HPDE6-E6E7 (cell line): ENCODE measurements around the gene KCNS3.

Experiments used
- DNase-seq: peaks from one replicate; pipeline ENCODE4 v3.0.0; 2011; ENCODE audit warnings: missing footprints; ENCODE audit errors: extremely low spot score

KCNS3 gene, protein sequence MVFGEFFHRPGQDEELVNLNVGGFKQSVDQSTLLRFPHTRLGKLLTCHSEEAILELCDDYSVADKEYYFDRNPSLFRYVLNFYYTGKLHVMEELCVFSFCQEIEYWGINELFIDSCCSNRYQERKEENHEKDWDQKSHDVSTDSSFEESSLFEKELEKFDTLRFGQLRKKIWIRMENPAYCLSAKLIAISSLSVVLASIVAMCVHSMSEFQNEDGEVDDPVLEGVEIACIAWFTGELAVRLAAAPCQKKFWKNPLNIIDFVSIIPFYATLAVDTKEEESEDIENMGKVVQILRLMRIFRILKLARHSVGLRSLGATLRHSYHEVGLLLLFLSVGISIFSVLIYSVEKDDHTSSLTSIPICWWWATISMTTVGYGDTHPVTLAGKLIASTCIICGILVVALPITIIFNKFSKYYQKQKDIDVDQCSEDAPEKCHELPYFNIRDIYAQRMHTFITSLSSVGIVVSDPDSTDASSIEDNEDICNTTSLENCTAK

DNA sequence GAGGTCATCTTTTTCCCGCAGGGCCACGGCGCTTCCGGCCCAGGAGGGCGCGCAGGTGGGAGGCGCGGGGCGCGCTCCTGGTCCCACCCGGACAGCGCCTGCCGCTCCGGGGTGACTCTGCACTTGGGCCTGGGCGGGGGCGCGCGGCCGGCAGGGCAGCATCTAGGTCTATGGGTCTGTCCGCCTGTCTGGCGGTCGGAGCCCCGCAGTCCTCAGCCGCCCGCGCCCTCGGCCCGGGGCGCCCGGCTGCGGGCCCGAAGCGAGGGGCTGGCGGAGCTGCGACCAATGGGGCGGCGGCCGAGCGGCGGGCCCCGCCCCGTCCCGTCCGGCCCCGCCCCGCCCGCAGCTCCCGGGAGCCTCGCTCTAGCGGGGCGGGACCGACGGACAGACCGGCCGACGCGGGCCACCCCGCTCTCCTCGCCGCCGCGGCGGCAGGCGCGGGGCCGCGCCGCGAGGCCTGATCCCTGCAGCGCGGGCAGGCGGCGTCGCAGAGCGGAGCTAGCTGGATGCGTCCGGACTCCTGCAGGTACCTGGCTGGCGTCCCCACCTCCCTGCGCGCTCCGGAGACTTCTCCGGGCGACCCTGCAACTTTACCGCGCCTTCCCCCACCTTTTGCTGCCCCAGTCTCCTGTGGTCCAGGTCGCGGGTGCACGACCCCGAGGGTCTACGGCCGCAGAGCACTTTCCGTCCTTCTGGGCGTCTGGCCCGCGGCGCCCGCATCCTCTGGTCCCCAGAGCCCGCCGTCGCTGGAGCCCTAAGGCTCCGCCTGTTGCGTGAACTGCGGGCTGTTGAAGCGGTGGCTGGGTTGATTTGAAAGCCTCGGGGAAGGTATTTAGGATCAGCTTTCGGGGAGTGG, at the start of gene KCNS3:
TSS of gene KCNS3 (plus strand) at position 387 of the 856 bp plus-strand sequence. CDS start 52,342 bp downstream, outside the sequence.
- DNase-seq: peak; percentile 33

DNA sequence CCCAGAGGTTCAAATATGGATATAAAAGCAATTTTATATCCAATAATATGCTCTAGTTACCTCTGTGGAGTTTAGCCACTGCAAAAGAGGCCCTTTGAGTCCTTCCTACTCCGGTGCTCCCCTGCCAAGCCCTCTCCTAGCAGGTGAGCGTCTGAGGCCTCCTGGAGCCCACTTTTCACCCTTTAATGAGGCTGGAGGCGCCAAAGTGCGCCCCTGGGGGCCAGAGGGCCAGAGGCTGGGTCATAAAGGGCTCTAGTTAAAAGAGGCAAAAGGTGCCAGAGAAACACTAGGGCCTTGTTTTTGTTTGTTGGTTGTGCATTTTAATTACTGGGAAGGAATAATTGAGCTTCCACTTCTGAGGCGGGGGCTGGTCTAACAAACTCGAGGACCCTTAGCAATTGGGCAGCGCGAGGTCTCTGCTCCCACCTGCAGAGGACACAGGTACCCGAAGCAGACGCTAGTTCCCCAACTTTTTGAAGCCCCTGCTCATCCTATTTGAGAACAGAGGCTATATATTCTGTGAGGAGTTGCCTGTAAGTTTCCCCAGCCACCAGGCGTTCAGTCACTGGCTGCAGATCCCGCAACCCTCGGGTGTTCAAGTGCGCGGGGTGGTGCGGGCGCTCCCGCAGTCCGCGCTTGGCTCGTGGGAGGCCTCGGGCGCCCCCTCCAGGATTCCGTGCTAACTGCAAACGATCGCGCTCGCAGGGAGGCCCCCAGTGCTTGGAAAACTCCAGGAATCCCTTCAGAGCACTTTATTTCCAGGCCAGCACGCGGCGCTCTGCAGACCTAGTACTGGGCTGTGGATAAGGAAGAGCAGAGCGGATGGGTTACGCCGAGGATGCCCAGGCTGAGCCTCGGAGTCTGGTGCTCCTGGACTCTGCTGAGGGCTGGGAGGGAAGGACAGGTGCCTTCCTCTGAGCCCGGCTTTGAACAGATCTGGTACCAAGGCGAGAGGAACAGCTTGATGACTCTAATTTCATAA, 48.1 kb upstream of the KCNS3 start:
- DNase-seq: peak; percentile 76

DNA sequence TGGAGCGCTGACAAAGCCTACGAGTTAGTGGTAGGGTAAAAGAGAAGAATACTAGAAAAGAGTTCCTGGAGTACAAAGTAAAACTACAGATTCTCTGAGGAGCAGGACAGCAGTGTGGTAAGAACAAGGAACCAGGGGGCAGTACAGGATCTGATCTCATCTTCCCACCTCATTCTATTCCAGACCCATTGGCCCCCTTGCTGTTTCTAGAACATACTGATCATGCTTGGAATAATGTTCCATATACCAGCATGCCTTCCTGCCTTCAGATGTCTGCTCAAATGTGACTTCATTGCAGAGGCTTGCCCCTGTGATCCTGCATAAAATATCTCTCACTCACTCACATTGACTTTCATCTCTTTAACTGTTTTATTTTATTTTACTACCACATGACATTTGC, 43.0 kb upstream of the KCNS3 start:
- DNase-seq: no peak

DNA sequence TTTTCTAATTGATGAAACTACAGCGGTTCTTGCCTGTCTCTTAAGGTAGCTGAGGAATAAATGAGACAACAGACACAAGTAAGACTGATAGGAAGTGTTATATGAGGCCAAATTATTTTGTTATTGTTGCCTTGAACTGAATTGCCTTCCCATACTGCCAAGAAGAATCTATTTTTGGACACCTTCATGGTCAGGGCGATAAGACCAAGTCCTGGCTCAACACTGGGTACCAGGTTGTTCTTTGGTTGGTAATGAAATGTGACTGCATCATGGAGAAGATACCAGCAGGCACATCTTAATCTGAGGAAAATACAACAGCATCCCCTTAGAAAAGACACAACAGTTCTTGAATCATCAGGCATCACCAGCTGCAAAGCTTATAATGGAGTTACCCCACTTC, 38.5 kb upstream of the KCNS3 start:
- no peak for DNase-seq

DNA sequence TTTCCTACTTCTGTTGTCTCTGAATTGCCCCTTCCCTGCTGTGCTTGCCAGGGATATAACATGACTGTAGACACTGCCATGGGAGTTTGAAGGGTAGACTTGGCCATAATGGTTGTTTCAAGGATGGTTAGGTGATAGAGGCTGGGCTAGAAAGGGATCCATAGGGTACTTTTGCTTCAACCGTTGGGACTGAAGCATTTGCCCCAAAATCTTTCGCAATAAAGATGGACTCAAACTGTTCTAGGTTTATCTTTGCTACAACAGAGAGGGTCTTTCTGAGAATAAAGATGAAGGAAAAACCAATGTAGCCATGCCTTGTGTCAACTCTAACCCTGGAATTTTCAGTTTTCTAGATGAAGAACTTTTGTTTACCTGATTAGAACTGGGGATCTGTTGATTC, 35.0 kb upstream of the KCNS3 start:
- DNase-seq: no peak

DNA sequence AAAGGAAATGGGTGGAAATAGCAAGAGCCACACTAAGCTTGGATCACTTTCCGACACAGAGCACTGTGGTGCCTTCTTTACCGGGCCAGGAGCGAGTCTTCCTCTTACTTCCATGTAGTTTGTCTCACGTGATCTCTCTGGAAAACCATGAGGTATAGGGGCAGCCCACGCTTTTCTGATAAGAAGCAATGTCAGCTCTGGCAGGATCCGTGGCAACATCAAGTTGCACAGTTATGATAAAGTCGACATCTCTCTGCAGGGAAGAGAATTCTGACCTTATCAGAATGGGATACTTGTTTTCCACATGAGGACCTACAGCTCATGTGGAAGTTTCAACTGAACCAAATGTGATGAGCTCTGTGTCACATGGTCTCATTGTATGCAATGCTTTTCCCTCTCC, 32.7 kb upstream of the KCNS3 start:
- no peak for DNase-seq

DNA sequence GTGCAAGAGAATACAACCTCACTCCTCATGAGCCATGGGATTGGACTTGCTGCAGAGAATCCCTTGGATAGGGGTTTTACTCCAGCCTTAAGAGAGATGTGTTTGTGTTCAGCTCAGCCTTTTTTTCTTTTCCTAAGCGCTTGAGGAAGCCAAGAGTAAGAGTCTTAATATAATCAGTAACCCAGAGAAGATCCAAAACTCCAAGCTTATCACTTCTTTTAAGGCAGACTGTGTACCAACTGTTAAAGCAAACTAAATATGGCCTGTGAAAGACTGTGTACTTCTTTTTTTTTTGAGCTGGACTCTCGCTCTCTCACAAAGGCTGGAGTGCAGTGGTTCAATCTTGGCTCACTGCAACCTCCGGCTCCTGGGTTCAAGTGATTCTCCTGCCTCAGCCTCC, 31.8 kb upstream of the KCNS3 start:
- DNase-seq: no peak

DNA sequence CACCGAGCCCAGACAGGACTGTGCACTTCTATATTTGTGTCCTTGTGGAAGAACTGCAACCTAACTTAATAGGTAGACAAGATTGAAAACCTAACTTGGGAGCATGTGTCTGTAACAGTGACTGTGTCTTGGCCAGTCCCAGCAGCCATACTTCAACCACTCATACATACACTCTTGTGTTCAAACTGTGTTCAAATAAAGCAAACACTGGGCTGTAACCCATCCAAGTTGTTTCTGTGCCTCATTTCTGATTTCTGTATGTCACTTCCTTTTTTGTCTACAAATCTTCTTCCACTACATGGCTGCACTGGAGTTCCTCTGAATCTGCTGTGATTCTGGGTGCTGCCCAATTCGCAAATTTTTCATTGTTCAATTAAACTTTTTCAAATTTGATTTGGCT, 31.2 kb upstream of the KCNS3 start:
- no peak for DNase-seq

DNA sequence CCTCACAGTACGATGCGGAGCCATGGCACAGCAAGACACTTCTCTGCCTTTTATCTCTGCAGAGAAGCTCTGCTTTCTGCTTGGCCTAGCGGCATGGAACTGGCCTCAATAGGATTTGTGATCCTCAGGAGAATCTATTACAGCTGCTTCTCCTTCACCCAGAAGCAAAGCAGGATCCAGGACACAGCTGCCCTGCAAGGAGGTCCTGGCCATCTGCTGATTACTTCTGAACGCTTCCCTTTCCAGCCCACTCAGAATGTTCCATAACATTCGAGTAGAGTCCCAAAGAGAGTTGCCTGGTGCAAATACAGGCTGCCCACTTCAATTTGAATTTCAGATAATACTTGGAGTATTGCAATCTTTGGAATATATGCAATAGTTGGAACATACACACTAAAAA, 29.2 kb upstream of the KCNS3 start:
- DNase-seq: no peak

DNA sequence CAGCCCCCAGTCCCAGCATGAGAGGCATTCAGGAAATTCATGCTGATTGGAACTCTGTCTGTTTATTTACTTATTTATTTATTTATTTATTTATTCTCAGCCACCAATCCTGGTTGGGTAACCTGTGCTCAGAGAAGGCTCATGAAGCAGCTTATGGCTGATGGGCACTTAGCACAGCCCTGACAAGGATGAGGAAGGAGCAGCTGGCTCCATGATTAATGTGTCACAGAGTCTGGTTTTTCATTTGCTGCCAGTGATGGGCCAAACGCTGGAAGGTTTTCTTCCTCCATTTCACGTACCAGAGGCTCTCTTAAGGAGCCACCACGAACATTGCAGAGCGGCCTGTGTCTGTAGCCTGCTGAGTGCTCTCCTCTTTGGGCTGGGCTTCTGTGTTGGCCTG, 28.3 kb upstream of the KCNS3 start:
- DNase-seq: no peak

DNA sequence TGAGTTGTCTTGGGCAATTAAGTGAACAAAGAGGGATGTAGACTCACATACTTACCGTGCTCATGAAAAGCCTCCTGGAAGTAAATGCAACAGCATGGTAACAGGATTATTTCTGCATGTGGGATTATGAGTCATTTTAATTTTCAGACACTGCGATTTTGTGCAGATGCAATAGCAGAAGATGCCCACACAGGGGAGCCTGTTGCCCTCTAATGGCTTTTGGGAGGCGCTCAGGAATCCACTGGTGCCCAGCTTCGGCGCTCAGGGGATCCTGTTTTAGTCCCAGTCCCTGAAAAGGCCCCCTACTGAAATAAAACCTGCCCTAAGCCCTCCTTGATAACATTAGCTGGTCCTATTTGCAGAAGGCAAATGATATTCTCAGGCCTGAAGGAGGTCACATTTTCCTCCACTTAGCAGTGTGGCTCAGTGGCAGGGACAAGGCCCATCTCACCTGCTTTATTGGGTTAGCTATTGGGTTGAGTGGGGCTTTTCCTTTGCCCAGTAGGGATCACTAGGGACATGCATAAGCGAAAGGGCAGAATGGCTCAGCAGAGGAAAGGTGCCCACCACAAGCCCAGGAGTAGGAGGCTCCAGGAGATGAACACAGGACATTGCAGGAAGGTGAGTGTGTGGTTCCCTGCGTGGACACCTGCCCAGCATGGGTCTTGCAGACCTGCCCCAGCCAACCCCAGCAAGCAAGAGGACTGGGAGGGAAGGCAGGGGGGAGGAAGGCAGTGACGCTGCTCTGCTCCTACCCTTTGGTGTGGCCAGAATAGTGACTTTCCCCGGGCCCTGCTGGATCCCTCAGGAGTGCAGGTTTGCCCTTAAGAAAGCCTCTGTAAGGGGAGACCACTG, 26.5 kb upstream of the KCNS3 start:
- peak; percentile 52 for DNase-seq

DNA sequence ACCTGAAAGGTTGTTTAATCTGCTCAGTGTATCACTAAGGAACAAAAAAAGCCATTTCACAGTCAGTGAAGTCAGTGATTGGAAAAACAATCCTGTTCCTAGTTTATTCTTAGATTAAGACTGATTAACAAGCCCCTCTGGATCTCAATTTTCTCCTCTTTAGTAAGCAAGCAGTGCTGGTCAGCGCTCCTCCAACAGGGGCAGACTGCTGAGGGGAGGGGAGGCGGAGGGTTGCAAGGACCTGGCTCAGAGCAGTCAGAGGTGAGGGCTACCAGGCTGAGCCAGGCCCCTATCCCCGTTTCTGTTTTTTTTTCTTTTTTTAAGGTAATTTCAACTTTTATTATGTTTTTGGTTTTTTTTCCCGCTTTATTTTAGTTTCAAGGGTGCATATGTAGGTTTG, 24.7 kb upstream of the KCNS3 start:
- no peak for DNase-seq

DNA sequence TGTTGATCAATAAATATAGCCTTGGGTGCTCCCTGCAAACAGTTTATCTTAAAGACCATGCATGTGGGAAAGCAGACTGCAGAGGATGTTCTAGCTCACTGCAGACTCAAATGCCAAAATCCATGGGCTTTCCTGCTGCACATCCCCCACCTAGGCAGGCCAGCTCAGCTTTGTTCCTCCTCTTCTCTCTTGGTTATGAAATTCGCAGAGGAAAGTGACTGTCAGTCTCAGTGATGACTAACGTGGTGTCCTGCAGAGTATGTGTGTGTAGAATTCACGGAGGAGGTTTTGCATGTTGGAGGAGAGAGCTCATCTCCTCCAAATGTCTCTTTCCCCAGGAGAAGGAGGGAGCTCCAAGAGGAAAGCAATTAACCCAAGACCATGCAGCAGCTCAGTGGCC, 21.4 kb upstream of the KCNS3 start:
- DNase-seq: no peak

DNA sequence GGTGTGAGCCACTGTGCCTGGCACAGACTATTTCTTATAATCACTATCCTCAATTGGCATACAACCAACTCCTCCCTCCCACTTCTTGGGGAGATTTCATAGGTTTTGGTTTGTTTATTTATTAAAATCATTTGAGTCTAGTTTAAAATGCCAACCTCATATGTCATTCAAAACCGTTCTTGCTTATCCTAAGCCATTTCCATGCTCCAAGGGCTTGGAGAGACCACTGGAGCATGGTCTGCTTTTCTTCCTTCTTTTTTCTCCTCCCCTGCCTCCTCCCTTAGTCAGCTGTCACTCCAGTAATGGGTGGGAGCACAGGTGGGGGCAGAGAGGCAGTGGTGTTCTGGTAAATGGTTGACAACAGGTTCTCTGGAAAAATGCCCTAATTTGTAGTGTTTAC, 20.4 kb upstream of the KCNS3 start:
- DNase-seq: no peak

DNA sequence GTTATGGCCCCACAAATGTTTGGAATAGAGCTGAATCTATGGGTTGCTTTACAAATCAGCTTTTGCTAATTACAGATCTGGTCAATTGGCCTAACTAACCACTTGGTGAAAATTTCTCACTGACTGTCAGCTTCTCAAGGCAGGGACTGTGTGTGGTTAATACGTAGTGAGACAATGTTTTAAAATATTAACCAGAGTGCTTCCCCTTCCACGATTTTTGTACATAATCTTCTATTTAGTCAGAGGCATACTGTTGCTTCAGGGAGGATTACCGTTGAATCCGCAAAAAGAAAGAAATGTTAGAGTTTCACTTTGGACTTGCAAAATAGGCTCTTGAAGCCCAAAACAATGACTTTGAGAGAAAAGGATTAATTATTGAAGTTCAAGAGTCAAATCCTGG, 14.9 kb upstream of the KCNS3 start:
- no peak for DNase-seq

DNA sequence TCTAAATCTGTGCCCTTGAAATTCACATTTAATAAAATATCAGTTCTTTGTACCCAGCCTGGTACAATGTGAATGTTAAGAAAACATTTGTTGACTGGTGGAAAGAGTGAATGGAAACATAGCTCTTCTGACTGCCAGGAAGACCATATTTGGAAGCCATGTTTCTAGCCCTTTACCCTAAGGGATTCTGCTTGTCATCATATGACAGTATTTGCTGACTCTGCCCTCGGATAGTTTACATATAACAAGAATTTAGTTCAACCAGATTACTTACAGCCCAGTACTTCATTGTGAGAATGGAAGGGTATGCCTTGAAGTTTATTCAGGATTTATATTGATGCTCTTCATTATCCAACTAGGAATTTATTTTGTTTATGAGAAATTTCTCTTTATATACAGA, 13.8 kb upstream of the KCNS3 start:
- DNase-seq: no peak

DNA sequence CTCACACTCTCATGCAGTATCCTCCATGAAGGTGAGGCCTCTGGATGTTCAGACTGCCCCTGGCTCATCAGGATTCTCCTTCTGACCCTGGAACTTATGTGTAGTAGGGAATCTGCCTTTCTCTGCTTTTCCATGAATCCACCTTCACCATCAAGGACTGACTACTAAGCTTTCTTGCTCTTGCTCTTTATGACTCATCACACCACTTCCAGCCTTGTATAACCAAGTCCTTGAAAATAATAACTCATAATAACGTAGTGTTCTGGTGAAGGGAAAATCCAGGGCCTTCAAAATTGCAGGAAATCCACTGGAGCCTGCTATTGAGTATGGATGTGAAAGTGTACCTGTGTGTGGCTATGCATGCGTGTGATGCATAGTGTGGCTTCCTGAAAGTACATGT, 11.3 kb upstream of the KCNS3 start:
- DNase-seq: no peak

DNA sequence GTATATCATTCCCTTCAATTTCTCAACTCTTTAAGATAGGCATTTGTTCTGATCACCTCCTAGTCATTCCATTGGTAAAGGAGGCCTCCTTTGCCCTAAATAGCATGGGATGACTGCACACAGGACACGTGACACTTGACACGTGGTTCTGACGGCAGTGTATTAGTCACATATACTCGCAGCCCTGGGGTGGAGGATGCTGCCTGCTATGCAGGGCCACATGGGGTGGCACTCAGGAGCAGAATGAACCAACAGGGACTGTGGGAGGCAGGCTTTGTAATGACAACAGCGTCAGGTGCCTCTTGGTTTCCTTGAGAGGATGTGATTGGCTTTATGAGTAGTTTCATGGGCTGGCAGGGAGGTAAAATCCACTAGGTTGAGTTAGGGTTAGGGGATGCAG, 9.3 kb upstream of the KCNS3 start:
- DNase-seq: peak; percentile 27

DNA sequence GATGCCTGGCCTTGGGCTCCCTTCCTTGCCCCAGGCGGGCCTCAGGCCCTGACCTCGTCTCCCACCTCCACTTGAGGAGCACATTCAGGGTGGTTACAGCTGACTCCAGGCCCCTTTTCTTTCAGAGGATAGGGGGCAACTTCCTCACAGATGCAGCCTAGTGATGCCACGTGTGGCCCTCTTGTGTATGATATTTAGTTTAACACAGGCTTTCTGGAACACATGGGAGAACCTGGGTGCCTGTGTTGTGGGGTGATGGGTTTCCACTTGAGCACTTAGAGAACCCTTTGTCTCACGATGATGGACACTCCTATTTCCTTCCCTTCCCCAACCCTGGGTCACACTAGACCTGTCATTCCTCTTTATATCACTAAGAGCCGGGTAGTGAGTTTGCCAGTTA, 6.8 kb upstream of the KCNS3 start:
- DNase-seq: no peak

DNA sequence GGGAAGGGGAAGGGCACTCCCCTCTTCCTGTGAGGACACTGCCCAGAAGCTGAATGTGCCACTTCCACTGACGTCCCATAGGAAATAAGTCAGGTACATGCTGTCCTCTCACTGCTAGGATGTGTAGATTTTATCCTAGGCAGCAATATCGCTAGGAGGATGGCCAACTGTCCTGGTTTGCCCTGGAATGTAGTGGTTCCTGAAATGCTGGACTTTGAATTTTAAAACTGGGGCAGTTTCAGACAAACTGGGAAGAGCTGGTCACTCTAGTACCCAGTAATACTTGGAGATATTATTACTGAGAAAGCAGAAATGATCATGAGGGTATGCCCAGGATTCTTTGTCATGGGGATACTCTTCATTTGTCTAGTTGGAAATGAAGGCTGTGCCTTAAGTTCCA, 5.4 kb upstream of the KCNS3 start:
- DNase-seq: no peak

DNA sequence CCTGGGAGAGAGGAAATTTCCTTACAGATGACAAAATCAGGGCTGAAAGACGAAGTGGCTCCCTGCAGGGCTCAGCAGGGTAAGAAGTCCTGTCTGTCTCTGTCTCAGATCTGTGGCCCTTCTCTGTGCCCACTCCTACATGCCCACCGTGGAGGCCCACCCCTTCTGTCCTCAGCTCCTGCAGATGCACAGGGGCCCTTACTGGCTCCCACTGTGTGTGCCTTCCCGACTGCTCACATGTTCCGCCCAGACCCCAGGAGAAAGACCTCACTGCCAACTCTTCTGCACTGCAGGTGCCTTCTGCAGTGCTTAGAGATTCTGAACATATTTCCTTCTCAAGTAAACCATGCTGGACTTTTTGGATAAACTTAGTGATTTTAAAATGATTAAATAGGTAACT, 1.9 kb upstream of the KCNS3 start:
- no peak for DNase-seq
